ENCODE data around the gene ERVH48-1.

The ERVH48-1 gene

GRCh38 chr21:42925114-42925926 is at the start of gene ERVH48-1:
Gene ERVH48-1, minus strand, starts transcription at chr21:42925630. Its CDS starts 6,624 bp downstream, at chr21:42919006.
- no peak for TF ChIP-seq CTCF (IDR thresholded peaks at IDR 0.05)
- H3K4me1 Mint-ChIP-seq, result peaks cover 34% of the 10 kb centered on the region
- H3K4me3 Mint-ChIP-seq, result peak within 1 kb of the TSS; percentile 47
- peaks cover 3% of the 10 kb centered on the region for H3K27me3 Mint-ChIP-seq (ENCODE audit: low read depth, poor library complexity)
- H3K36me3 Mint-ChIP-seq (ENCODE audit: low read depth), result peaks cover 4% of the 10 kb centered on the region
- DNase-seq, result no peak
- peak within 1 kb of the TSS; percentile 83 for H3K27ac Mint-ChIP-seq
- no peaks in the 10 kb centered on the region for H3K9me3 Mint-ChIP-seq

- Mint-ChIP-seq H3K9me3 (peaks cover 32% of the 10 kb centered on the region), H3K27me3 (ENCODE audit: low read depth, poor library complexity) (peaks cover 3% of the 10 kb centered on the region), H3K27ac (peak within 1 kb of the TSS; percentile 98), H3K4me3 (peak within 1 kb of the TSS; percentile 88), H3K36me3 (ENCODE audit: low read depth) (peaks cover 31% of the 10 kb centered on the region), H3K4me1 (peaks cover 24% of the 10 kb centered on the region)
- peak; percentile 99 for DNase-seq
- no peak for TF ChIP-seq CTCF (IDR thresholded peaks at IDR 0.05)
Measured at GRCh38 chr21:42973991-42974831, 48.8 kb upstream of the ERVH48-1 start, which contains the start of gene PKNOX1. Gene PKNOX1, plus strand, starts transcription at chr21:42974562. Its CDS starts 29,820 bp downstream, at chr21:43004382.

DNA sequence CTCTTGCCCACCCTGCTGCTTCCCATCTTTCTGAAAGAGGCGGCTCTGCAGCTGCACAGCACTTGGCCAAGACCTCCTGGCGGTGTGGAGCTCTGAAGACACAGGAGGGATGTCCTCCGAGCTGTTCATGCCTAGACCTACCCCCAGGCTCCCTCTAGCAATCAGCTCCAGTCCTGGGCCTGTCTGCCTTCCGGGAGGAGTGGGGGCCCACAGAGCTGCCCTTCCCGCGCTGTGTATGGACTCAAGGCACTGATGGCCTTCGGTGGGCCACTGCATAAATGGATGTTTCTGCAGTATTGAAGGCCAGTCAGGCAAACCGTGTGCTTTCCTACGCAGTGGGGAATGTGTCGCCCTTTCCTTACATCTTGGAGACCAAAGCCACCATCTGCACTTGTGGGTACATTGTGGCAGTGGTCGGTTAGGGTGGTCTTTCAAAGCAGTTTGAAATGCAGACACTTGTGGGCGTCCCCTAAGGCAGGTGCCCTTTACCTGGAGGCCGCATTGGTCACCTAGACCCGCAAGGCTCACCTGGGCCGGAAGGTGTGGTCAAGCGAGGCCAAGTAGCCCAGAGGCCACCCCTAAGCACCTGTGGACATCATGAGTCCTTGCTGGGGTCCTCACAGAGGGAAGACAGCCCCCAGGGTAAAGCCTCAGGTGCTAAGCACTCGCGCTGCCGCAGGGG is 48.0 kb upstream of the ERVH48-1 start:
- Mint-ChIP-seq H3K27me3 (ENCODE audit: low read depth, poor library complexity) (peaks cover 3% of the 10 kb centered on the region), H3K27ac (no peak overlapping the region), H3K4me1 (peaks cover 21% of the 10 kb centered on the region), H3K9me3 (peaks cover 24% of the 10 kb centered on the region), H3K36me3 (ENCODE audit: low read depth) (peaks cover 23% of the 10 kb centered on the region), H3K4me3 (peak overlapping the region; percentile 63)
- DNase-seq, result no peak
- no peak for TF ChIP-seq CTCF (IDR thresholded peaks at IDR 0.05)

DNA sequence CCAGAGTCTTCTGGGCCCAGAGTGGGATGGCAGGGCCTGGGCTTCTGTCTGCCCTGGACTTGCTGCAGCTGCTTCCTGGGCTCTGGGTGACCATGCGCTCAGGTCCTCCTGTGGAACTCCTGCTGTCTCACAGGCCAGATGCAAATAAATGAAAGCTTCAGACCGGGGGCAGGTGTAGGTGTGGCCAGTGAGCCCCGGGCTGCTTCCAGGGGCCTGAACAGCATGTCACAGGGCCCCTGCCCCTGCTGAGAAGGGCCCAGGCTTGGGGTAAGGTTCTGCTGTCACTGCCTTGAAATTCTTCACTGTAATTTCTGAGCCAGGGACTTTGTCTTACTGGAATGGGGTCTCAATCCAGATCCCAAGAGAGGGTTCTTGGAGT is 46.5 kb upstream of the ERVH48-1 start:
- Mint-ChIP-seq H3K9me3 (peaks cover 9% of the 10 kb centered on the region), H3K36me3 (ENCODE audit: low read depth) (peaks cover 7% of the 10 kb centered on the region), H3K27ac (no peak overlapping the region), H3K4me3 (no peak overlapping the region), H3K4me1 (peaks cover 21% of the 10 kb centered on the region), H3K27me3 (ENCODE audit: low read depth, poor library complexity) (peaks cover 3% of the 10 kb centered on the region)
- DNase-seq, result no peak
- TF ChIP-seq CTCF (IDR thresholded peaks at IDR 0.05), result no peak

GRCh38 chr21:42970946-42971653 is 45.7 kb upstream of the ERVH48-1 start:
- H3K36me3 Mint-ChIP-seq (ENCODE audit: low read depth), result no peaks in the 10 kb centered on the region
- H3K27ac Mint-ChIP-seq, result no peak overlapping the region
- peaks cover 3% of the 10 kb centered on the region for H3K27me3 Mint-ChIP-seq (ENCODE audit: low read depth, poor library complexity)
- peaks cover 2% of the 10 kb centered on the region for H3K9me3 Mint-ChIP-seq
- no peak for TF ChIP-seq CTCF (IDR thresholded peaks at IDR 0.05)
- H3K4me1 Mint-ChIP-seq, result peaks cover 20% of the 10 kb centered on the region
- no peak overlapping the region for H3K4me3 Mint-ChIP-seq
- no peak for DNase-seq

Data from nephron progenitor cell (in vitro differentiated cells).